Neural cell (in vitro differentiated cells): Measurements from ENCODE around the gene GNG11. TPM values are rescaled to one million over a fixed set of nuclear protein-coding genes. Genes with fewer than 3 reads are reported as not detected.

Experiments used
- H2AFZ ChIP-seq: fragments of 200-600, 300-800 bp; sonication (generic), shearing (Covaris generic); 2 replicates; pipeline ENCODE4 v1.6.0; 2014; ENCODE audit warnings: low read depth, mild to moderate bottlenecking, antibody characterized with exemption, low read length, moderate library complexity
- H3F3A ChIP-seq: fragments of 200-600 bp; shearing (Covaris generic); 2 replicates; pipeline ENCODE4 v1.6.1; 2016; ENCODE audit warnings: mild to moderate bottlenecking, moderate library complexity, mixed read lengths, antibody characterized with exemption, low read length; ENCODE audit not compliant: insufficient read depth, poor library complexity, severe bottlenecking
- H3K27ac ChIP-seq: fragments of 200-600, 300-800 bp; sonication (generic), shearing (Covaris generic); 2 replicates; pipeline ENCODE4 v1.5.1; 2014; ENCODE audit warnings: mild to moderate bottlenecking, low read length, moderate library complexity
- H3K27me3 ChIP-seq: fragments of 300-800, 200-600 bp; sonication (generic), shearing (Covaris generic); 2 replicates; pipeline ENCODE4 v1.6.0; 2014; ENCODE audit warnings: mild to moderate bottlenecking, low read depth, low read length, moderate library complexity; ENCODE audit not compliant: insufficient read depth
- H3K36me3 ChIP-seq: fragments of 300-800, 200-600 bp; sonication (generic), shearing (Covaris generic); 2 replicates; pipeline ENCODE4 v1.5.1; 2014; ENCODE audit warnings: mild to moderate bottlenecking, antibody characterized with exemption, low read length, moderate library complexity; ENCODE audit not compliant: insufficient read depth
- H3K4me2 ChIP-seq: fragments of 300-800, 200-600 bp; sonication (generic), shearing (Covaris generic); 2 replicates; pipeline ENCODE4 v1.6.0; 2014; ENCODE audit warnings: mild to moderate bottlenecking, low read length
- H3K4me3 ChIP-seq: fragments of 300-800, 200-600 bp; sonication (generic), shearing (Covaris generic); 2 replicates; pipeline ENCODE4 v1.5.1; 2014; ENCODE audit warnings: mild to moderate bottlenecking, low read length, moderate library complexity
- H3K79me2 ChIP-seq: fragments of 200-600 bp; shearing (Covaris generic); replicated peaks from 2 replicates; pipeline ENCODE4 v1.6.0; 2014; ENCODE audit warnings: mild to moderate bottlenecking, low read length, moderate library complexity; ENCODE audit not compliant: insufficient read depth
- H3K9ac ChIP-seq: fragments of 300-800, 200-600 bp; sonication (generic), shearing (Covaris generic); 2 replicates; pipeline ENCODE4 v1.6.1; 2016; ENCODE audit warnings: mild to moderate bottlenecking, low read length, mixed read lengths
- H3K9me2 ChIP-seq: fragments of 200-600 bp; shearing (Covaris generic); 2 replicates; pipeline ENCODE4 v1.6.1; 2016; ENCODE audit warnings: mild to moderate bottlenecking, low read length, mixed read lengths; ENCODE audit not compliant: insufficient read depth
- H3K9me3 ChIP-seq: fragments of 200-600, 300-800 bp; sonication (generic), shearing (Covaris generic); 2 replicates; pipeline ENCODE4 v1.6.1; 2016; ENCODE audit warnings: mild to moderate bottlenecking, mixed run types, low read length, moderate library complexity, mixed read lengths
- H4K20me1 ChIP-seq: fragments of 200-600 bp; shearing (Covaris generic); 2 replicates; pipeline ENCODE4 v1.6.1; 2016; ENCODE audit warnings: mild to moderate bottlenecking, mixed run types; ENCODE audit not compliant: insufficient read depth
- EP300 ChIP-seq: fragments of 450-650 bp; conservative IDR thresholded peaks from 2 replicates; pipeline ENCODE4 v1.6.1; 2014; ENCODE audit warnings: antibody characterized with exemption, mild to moderate bottlenecking, moderate library complexity; ENCODE audit not compliant: poor library complexity, severe bottlenecking
- EZH2 ChIP-seq: fragments of 200-600, 300-800 bp; shearing (Covaris generic), sonication (generic); IDR thresholded peaks from 2 replicates; pipeline ENCODE4 v1.6.1; 2014; ENCODE audit warnings: antibody characterized with exemption, low read length, borderline replicate concordance, mild to moderate bottlenecking; ENCODE audit not compliant: insufficient read depth, poor library complexity, severe bottlenecking
- MXI1 ChIP-seq: fragments of 450-650 bp; conservative IDR thresholded peaks from 2 replicates; pipeline ENCODE4 v1.6.1; 2014; ENCODE audit warnings: antibody characterized with exemption, mild to moderate bottlenecking; ENCODE audit not compliant: poor library complexity, severe bottlenecking
- POLR2AphosphoS5 ChIP-seq: IDR thresholded peaks from 2 replicates; pipeline ENCODE4 v1.6.1; 2012
- RAD21 ChIP-seq: fragments of 450-650 bp; conservative IDR thresholded peaks from 2 replicates; pipeline ENCODE4 v1.6.1; 2014; ENCODE audit warnings: antibody characterized with exemption, mild to moderate bottlenecking, moderate library complexity
- SMC3 ChIP-seq: fragments of 450-650 bp; conservative IDR thresholded peaks from 2 replicates; pipeline ENCODE4 v1.6.1; 2014; ENCODE audit warnings: antibody characterized with exemption, mild to moderate bottlenecking, moderate library complexity; ENCODE audit not compliant: poor library complexity
- TAF1 ChIP-seq: IDR thresholded peaks from 2 replicates; pipeline ENCODE4 v1.6.1; 2012; ENCODE audit warnings: low read depth
- polyA plus RNA-seq: library from polyadenylated mRNA; depleted of rRNA; stranded (reverse); fragments of >200 nt; gene quantifications from 2 replicates; pipeline ENCODE4 v1.2.3, GENCODE V29; 2014
- TF ChIP-seq, protein P1 (sequence below): IDR thresholded peaks from 2 replicates; pipeline ENCODE4 v1.6.1; 2012; ENCODE audit warnings: borderline replicate concordance
- TF ChIP-seq, protein P2 (sequence below): fragments of 450-650 bp; IDR thresholded peaks from 2 replicates; pipeline ENCODE4 v1.5.1; 2014; ENCODE audit warnings: antibody characterized with exemption, mild to moderate bottlenecking, moderate library complexity; ENCODE audit not compliant: poor library complexity, severe bottlenecking

GNG11 gene
- polyA plus RNA-seq, 1 donor from 2014 or later = 0.25 TPM

DNA sequence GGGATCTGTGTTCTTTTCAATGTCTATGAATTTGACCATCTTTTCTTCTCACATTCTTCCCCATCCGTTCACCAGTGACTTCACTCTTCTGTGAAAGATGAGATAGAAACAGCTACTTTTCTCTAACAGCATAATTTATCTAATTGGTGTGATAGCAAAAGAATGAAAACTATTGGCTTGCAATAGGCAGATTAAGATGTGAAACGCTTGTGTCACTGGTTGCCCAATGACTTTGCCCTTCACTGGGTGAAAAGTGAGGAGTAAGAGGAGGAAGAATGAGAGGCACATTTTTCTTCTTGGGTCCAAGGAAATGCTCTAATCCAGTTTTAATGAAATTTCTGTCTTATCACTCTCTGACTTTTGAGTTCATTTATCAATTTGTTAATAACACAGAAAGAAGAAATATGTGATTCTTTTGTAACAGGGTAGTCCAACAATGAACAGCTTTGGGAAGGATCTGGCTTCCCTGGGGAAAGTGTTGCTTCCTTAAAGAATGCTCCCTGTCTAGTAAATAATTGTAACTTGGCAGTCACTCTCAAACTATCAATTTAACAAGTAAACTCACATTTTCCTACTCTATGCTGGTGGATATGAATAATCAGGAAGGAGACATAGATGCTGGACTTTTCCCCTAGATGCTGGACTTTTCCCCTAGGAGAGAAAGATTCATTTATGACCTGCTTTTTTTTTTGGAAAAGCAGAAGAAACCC is 47.5 kb downstream of the GNG11 start:
- no peaks in the 10 kb centered on the region for H3K36me3 ChIP-seq
- H3K9me3 ChIP-seq = no peaks in the 10 kb centered on the region
- TF ChIP-seq RAD21 (no peak), EP300 (no peak), POLR2AphosphoS5 (no peak), SMC3 (no peak), EZH2 (no peak), MXI1 (no peak), TAF1 (no peak)
- TF ChIP-seq, protein P1, sequence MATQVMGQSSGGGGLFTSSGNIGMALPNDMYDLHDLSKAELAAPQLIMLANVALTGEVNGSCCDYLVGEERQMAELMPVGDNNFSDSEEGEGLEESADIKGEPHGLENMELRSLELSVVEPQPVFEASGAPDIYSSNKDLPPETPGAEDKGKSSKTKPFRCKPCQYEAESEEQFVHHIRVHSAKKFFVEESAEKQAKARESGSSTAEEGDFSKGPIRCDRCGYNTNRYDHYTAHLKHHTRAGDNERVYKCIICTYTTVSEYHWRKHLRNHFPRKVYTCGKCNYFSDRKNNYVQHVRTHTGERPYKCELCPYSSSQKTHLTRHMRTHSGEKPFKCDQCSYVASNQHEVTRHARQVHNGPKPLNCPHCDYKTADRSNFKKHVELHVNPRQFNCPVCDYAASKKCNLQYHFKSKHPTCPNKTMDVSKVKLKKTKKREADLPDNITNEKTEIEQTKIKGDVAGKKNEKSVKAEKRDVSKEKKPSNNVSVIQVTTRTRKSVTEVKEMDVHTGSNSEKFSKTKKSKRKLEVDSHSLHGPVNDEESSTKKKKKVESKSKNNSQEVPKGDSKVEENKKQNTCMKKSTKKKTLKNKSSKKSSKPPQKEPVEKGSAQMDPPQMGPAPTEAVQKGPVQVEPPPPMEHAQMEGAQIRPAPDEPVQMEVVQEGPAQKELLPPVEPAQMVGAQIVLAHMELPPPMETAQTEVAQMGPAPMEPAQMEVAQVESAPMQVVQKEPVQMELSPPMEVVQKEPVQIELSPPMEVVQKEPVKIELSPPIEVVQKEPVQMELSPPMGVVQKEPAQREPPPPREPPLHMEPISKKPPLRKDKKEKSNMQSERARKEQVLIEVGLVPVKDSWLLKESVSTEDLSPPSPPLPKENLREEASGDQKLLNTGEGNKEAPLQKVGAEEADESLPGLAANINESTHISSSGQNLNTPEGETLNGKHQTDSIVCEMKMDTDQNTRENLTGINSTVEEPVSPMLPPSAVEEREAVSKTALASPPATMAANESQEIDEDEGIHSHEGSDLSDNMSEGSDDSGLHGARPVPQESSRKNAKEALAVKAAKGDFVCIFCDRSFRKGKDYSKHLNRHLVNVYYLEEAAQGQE = no peak
- TF ChIP-seq, protein P2, sequence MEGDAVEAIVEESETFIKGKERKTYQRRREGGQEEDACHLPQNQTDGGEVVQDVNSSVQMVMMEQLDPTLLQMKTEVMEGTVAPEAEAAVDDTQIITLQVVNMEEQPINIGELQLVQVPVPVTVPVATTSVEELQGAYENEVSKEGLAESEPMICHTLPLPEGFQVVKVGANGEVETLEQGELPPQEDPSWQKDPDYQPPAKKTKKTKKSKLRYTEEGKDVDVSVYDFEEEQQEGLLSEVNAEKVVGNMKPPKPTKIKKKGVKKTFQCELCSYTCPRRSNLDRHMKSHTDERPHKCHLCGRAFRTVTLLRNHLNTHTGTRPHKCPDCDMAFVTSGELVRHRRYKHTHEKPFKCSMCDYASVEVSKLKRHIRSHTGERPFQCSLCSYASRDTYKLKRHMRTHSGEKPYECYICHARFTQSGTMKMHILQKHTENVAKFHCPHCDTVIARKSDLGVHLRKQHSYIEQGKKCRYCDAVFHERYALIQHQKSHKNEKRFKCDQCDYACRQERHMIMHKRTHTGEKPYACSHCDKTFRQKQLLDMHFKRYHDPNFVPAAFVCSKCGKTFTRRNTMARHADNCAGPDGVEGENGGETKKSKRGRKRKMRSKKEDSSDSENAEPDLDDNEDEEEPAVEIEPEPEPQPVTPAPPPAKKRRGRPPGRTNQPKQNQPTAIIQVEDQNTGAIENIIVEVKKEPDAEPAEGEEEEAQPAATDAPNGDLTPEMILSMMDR = no peak
- no peak overlapping the region for H3K4me2 ChIP-seq
- H3K27me3 ChIP-seq = no peaks in the 10 kb centered on the region
- no peaks in the 10 kb centered on the region for H3K79me2 ChIP-seq
- no peaks in the 10 kb centered on the region for H3F3A ChIP-seq
- H3K9me2 ChIP-seq = no peaks in the 10 kb centered on the region
- no peak overlapping the region for H3K27ac ChIP-seq
- no peak overlapping the region for H3K9ac ChIP-seq
- H4K20me1 ChIP-seq = no peaks in the 10 kb centered on the region
- no peak overlapping the region for H3K4me3 ChIP-seq
- H2AFZ ChIP-seq = no peak overlapping the region

DNA sequence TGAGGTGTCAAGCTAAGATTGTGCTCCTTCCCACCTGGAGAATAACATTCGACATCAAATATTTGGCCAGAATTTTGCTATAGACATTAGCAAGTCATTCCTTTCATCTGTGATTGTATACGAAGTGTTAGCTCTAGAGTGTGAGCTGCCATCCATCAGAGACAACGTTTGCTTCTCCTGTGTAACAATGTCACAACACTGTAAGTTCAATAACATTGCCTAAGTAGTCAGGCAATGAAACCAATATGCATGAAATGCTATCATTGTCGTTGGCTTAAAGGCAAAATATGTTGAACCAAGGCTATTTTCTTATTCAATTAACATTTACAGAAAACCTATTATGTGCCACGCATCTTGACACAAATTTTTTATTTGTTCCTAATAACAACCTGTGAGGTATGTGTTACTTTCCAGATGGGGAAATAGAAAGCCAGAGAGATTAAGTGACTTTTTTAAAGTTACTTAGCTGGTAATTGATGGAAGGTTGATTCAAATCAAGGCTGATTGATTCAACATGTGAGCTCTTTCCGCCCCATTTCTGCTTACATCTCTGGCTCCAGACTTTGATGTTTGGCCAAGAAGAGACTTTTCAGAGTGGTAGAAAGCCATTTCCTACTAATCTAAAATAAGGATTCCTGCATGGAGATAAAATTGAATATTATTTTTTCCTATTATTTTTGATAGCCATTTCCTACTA is 50.6 kb downstream of the GNG11 start:
- Histone ChIP-seq H4K20me1 (no peaks in the 10 kb centered on the region), H3K4me3 (no peak overlapping the region), H3K9me3 (no peaks in the 10 kb centered on the region), H3K4me2 (no peak overlapping the region), H3K9ac (no peak overlapping the region), H3K27ac (no peak overlapping the region), H3K79me2 (no peaks in the 10 kb centered on the region), H3K36me3 (no peaks in the 10 kb centered on the region), H3K9me2 (no peaks in the 10 kb centered on the region), H3K27me3 (no peaks in the 10 kb centered on the region), H2AFZ (no peak overlapping the region), H3F3A (no peaks in the 10 kb centered on the region)
- TF ChIP-seq EP300 (peak; percentile 54), POLR2AphosphoS5 (peak; percentile 74), SMC3 (no peak)
